NCI-H748 (cell line): Measurements from ENCODE around the gene OSBPL2.

ENCODE experiments used
- DNase-seq: peaks from one replicate; lab custom pipeline; 2025; ENCODE audit not compliant: unreplicated experiment; lab: John Stamatoyannopoulos, UW

Gene OSBPL2

GRCh38 chr20:62308102-62308822 is 69.9 kb downstream of the OSBPL2 start:
- DNase-seq: no peak

DNA sequence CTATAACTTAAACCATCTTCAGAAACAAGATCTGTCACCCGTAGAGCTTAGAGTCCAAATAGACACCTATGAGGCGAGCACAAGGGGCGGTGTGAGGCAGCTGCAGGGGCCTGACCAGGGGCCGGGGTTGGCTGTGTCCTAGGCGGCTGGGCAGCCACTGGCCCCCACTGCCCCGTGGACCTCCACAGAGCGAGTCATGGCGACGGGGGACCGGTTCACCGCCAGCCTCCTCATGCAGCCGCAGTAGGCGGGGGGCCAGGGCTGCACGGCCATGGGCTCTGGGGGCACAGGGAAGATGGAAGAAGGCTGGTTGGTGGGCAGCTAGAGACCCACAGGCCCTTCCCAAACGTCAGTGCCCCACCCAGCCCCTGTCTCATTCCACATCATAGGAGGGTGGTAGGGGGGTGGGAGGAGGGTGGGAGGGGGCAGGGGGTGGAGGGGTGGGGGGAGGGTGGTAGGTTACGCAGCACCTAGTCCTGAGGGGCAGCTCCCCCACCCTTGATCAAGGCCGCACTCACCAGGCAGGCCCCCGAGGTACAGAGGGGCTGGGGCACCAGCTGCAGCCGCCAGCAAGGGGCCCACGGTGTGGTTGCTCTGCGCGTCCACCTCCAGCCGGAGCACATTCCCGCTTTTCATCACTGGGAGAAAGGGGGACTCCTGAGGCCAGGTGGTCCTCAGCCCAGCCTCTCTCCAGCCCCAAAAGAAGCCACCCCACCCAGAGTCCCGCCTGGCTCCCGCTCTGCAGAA is 71.0 kb downstream of the OSBPL2 start:
- no peak for DNase-seq

- DNase-seq: no peak
Measured at GRCh38 chr20:62309947-62310756, 71.8 kb downstream of the OSBPL2 start.

DNA sequence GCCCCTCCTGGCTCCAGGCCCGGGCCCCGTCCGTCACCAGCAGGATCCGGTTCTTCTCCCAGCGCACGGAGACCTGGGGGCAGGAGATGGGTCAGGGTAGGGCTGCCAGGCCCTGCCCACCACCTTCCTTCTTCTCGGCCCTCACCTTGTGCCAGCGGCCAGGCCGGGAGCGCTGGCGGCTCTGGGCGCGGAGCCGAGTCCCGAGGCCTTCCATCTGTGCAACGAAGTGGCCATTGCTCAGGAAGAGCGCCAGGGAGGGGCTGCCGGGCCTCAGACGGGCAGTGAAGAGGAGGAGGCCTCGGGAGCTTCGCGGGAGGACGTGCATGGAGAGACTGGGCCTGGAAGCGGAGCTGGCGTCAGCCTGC is 72.4 kb downstream of the OSBPL2 start:
- peak; percentile 4 for DNase-seq

- DNase-seq: no peak
Measured at GRCh38 chr20:62311150-62311549, 72.8 kb downstream of the OSBPL2 start.

GRCh38 chr20:62311832-62312661 is 73.7 kb downstream of the OSBPL2 start:
- DNase-seq: no peak

DNA sequence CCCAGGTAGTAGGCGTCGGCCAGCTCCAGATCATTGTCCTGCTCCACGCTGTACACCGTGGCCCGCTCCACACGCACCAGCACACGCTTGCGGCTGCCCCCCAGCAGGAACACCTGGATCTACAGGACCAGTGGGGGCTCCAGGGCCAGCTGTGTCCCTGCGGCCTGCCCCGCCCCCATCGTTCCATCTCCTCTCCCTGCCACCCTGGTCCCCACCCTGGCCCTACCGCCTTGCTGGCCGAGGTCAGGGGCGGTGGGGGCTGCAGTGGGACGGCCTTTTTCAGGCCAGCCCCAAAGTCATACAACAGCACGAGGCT is 74.3 kb downstream of the OSBPL2 start:
- no peak for DNase-seq

- DNase-seq: no peak
Measured at GRCh38 chr20:62313021-62313420, 74.7 kb downstream of the OSBPL2 start.

DNA sequence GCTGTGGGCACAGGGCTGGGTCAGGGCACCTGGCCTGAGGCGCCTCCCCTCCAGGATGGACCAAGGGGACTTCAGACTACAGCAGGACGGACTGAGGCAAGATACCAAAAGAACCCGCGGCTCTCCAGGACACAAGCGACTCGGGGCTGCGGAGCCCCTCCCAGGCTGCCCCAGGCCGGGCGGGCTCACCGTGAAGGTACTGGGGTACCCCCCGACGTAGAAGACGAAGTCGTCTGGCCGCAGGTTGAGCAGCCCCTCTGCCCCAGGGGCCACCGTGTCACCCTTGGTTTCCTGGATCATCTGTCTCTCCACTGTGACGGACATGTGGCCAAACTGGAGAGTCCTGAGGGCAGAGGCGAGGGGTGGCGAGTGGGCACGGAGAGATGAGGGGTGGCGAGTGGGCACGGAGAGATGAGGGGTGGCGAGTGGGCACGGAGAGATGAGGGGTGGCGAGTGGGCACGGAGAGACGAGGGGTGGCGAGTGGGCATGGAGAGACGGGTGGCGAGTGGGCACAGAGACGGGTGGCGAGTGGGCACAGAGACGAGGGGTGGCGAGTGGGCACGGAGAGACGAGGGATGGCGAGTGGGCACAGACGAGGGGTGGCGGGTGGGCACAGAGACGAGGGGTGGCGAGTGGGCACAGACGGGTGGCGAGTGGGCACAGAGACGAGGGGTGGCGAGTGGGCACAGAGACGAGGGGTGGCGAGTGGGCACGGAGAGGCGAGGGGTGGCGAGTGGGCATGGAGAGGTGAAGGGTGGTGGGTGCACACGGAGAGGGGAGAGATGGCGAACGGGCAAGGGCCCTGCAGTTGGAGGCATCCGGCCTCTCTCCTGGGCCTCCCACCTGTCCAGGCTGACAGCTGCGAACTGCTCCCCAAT is 75.4 kb downstream of the OSBPL2 start:
- DNase-seq: no peak

- DNase-seq: no peak
Measured at GRCh38 chr20:62314339-62314638, 76.0 kb downstream of the OSBPL2 start.

- DNase-seq: no peak
Measured at GRCh38 chr20:62314711-62315302, 76.5 kb downstream of the OSBPL2 start.

- DNase-seq: no peak
Measured at GRCh38 chr20:62315773-62316172, 77.5 kb downstream of the OSBPL2 start.

- DNase-seq: no peak
Measured at GRCh38 chr20:62316331-62317166, 78.2 kb downstream of the OSBPL2 start.

- no peak for DNase-seq
Measured at GRCh38 chr20:62317167-62317655, 78.9 kb downstream of the OSBPL2 start.

DNA sequence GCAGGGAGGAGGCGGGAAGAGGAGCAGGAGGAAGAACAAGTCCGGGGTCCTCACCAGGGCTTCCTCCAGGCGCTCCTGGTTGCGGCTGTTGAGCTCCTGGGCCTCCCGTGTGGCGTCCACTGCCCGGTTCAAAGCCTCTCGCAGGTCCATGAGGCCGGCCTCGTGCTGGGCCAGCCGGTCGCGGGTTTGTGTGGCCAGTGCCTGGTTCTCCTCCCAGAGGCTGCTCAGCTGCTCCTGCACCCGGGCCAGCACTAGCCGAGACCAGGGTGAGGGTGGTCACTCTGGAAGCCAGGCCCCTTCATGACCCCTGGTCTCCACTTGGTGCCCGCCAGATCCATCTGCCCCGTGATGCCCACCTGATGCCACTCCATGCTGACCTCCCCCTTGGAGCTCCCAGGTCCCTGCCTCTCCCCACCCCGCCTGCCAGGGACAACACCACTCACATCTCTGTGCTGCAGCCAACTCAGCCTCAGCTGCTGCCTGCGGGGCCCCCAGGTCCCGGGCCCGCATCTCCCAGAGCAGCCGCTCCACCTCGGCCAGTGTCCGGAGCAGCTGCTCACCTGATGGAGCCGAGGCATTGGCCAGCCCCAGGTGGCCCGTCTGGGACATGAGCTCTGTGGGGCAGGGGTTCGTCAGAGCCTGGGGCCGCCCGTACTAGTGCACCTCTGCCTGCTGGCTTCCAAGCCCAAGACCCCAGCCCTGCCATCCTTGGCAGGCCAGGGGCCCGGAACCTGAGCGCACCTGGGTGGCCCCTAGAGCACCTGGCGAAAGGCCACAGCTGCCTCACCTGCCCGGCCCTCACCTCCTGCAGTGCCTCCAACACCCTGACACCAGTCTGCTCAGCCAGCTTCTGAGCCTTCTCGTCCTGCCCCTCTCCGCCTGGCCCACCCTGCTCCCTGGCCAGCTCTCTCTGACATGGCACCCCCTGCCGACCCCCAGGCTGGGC is 80.4 kb downstream of the OSBPL2 start:
- no peak for DNase-seq

DNA sequence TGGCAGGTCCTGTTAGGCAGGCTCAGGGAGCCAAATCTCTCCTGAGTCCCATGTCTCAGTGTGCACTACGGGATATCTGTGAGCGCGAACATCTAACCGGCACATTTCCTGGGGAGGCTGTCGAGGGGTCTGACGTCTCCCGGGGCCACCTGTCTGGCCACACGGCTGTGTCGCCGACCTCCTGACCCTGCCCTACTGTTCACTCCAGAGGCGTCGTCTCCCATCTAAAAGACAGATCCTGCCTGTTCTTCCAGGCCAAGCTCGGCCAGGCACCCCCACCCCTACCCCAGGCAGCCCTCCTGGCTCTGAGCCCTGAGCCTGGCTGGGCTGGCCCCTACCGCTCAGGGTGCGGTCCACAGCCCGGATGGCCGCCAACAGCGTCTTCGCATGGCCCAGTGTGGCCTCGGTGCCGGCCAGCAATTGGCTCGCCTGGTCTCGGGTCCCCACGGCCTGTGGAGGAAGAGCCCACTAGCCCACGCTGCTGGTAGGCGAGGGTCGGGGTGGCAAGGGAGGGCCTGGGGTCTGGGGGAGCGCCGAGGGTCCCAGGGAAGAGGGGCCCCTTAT is 81.1 kb downstream of the OSBPL2 start:
- DNase-seq: no peak

GRCh38 chr20:62320581-62321354 is 82.4 kb downstream of the OSBPL2 start:
- DNase-seq: no peak
